ENCODE measurements around the gene PYGO2. TPM values are rescaled to one million over a fixed set of nuclear protein-coding genes. Genes with fewer than 3 reads are reported as not detected.
A peak's percentile ranks its signal among the peaks of the same experiment; 100 is the strongest.
"Not testable (repeated sequence)": the region's sequence is repeated elsewhere in the genome, so short reads cannot be mapped to it uniquely, and the experiment has no call there.

PYGO2 gene
- total RNA-seq, 1 experiment from 2014 or later = 16.2 TPM

DNA sequence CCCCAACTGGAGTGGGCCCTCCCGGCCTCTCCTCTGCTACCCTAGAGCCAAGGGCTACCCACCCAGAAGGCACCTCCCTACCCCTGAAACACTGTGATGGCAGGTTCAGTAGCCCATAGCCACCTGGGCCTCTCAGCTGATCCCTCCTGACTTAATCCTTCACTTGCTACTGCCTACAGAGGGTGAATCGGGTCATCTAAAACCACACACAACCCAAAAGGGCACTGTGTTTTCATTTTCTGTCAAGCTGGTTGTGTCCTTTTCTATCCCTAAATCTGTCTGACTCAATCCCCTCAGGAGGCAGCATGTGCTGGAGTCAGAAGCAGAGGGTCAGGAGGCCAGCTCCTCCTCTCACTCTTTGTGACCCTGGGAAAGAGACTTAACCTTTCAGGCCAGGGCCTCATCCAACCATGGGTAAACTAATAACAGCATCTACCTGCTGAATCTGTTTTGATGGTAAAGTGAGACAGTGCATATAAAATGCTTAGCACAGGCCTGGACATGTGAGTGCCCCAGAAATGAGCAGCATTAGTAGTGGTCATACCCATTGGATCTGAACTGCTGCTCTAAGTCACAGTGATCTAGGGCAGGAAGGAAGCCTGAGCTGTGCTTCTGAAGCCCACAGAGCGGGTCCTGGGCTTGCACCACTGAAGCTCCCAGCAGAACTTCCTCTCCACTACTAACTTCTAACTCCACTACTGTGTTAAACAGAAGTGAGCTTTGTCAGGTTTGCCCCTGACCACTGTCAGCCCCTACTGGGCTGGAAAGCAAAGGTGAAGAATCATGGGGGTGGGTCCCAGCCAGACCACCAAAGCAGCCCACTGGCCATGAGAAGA is 36.0 kb downstream of the PYGO2 start:
- DNase-seq = no peak
- H3K27me3 ChIP-seq = no peaks in the 10 kb centered on the region
- no peaks in the 10 kb centered on the region for H3K9me3 ChIP-seq
- H3K36me3 ChIP-seq = peaks cover 25% of the 10 kb centered on the region
- no peak overlapping the region for H3K4me3 ChIP-seq

GRCh38 chr1:154923695-154924094 is 37.9 kb downstream of the PYGO2 start:
- H3K4me3 ChIP-seq = no peak overlapping the region
- no peak for DNase-seq
- H3K27me3 ChIP-seq = no peaks in the 10 kb centered on the region
- H3K36me3 ChIP-seq = peaks cover 14% of the 10 kb centered on the region
- no peaks in the 10 kb centered on the region for H3K9me3 ChIP-seq

DNA sequence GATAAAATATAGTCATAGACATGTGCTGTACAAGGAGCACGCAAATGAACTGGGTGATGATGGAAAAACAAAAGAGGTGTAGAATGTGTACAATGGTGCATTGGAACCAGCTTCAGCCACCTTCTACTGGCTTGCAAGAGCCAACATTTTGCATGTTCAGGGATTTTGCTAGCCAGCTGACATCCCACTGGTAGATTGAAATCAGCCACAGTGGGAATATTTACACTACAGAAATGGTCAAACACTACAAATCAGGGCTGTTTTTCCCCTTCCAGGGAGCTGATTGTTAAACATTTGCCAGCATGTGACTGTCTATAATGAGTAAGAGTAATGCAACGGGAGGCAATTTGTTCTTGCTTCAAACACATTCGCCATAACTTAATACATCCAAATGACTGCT is 48.3 kb downstream of the PYGO2 start:
- Histone ChIP-seq H3K9me3 (peaks cover 2% of the 10 kb centered on the region; the same call in 1 of the 2 replicates), H3K4me3 (no peak overlapping the region), H3K27me3 (no peaks in the 10 kb centered on the region), H3K36me3 (peaks cover 2% of the 10 kb centered on the region; the same call in 1 of the 2 replicates)
- DNase-seq = no peak

DNA sequence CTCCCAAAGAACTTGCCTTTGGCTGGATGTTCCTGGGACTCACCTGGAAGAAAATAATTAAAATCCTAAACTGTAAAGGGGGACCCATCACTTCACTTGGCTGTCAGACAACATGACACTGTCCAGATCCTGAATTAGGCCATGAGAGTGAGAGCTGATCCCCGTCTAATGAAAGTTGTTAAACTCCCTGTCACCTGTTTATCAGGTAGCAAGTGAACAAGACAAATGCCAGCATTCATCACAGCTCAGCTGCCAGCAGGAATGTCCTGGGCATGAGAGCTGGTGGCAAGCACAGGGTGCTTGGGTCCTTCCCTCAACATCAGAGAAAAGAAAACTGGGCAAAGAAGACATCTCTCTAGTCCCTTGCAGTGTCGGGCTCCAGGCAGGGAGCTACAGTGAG is 48.8 kb downstream of the PYGO2 start:
- Histone ChIP-seq H3K9me3 (peaks cover 2% of the 10 kb centered on the region; the same call in 1 of the 2 replicates), H3K27me3 (no peaks in the 10 kb centered on the region), H3K36me3 (peaks cover 2% of the 10 kb centered on the region; the same call in 1 of the 2 replicates), H3K4me3 (no peak overlapping the region)
- no peak for DNase-seq

DNA sequence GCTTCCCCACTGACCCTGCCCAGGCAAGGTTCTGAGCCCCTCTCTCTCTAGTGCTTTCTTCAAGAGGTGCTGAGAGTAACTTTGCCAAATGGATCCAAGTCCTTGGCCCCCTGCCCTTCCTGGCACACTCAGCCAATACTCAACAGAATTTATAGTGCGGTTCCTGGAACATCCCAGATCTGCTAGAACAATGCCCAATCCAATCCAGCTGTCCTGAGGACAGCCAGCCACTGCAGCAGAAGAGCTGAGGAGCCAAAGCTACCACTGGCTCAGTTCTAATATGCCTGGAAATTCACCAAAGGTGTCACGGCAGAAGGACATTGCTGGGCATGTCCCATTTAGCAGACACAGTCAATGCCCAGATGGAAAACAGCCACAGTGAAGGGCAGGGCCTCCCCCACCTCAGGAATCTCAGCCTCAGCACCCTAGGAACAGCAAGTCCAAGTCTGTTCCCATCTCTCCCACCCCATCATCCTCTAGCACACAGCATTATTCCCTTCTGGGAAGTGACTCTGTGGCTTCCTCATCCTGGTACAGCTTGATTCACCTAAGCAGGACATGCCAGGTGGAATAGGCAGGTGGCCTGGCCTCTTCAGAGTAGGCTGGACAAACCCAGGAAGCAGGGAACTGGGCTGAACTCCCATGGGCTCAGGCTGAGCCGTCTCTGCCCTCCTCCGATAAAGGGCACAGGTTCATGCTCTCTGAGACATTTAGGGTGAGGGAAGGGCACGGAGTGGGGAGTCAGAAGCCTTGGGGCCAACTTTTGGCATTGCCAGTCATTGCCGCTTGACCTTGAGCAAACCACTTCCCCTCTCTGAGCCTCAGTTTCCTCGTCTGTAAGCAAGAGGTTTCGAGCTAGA is 49.7 kb downstream of the PYGO2 start:
- Histone ChIP-seq H3K4me3 (no peak overlapping the region), H3K27me3 (no peaks in the 10 kb centered on the region), H3K9me3 (peaks cover 2% of the 10 kb centered on the region; the same call in 1 of the 2 replicates), H3K36me3 (peaks cover 1% of the 10 kb centered on the region; the same call in 1 of the 2 replicates)
- peak; percentile 8 for DNase-seq

DNA sequence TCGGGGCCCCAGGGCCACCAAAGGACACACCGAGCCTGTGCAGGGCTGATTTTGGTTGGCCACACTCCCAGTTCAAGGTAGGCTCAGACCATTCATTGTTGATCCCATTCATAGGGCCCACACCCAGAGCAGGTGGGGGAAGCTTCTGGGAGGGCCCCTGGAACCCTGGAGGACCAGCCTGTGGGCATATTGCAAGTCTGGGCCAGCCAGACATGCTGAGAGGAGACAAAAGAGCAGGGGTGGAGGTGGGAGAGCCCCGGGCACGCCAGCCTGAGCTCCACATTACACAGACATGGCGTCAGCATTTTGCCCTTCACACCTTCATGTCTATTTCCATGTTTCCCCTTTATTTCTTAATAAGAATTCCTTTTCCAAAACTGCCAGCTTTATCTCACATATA is 50.7 kb downstream of the PYGO2 start:
- Histone ChIP-seq H3K4me3 (no peak overlapping the region), H3K27me3 (no peaks in the 10 kb centered on the region), H3K36me3 (no peaks in the 10 kb centered on the region), H3K9me3 (peaks cover 2% of the 10 kb centered on the region; the same call in 1 of the 2 replicates)
- no peak for DNase-seq

DNA sequence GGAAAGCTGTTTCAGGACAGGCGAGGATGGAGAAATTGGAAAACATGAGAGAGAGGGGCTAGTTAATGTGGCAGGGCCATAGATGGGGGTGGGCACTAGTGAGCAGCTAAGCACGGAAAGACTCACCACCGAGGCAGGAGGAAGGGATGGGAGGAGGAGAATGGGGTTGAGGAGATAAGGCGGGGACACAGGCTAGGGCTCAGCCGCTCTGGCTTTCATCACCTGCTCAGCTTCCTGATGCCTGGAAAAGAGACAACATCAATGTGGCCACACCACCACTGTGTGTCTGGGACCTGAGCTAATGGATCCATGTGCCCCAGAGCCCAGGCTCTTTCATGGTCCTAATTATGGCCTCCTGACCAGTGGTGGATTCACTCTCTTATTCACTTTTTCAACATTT is 52.6 kb downstream of the PYGO2 start:
- no peaks in the 10 kb centered on the region for H3K27me3 ChIP-seq
- H3K36me3 ChIP-seq = no peaks in the 10 kb centered on the region
- no peak for DNase-seq
- peaks cover 2% of the 10 kb centered on the region; the same call in 1 of the 2 replicates for H3K9me3 ChIP-seq
- no peak overlapping the region for H3K4me3 ChIP-seq

GRCh38 chr1:154908129-154908528 is 53.5 kb downstream of the PYGO2 start:
- not testable (repeated sequence) for H3K36me3 ChIP-seq, H3K27me3 ChIP-seq, H3K4me3 ChIP-seq, DNase-seq, H3K9me3 ChIP-seq

Other genes with a start within 250 kb of the PYGO2 start
- 1.6 TPM in 1 of 2 replicates, not detected in the other for gene KCNN3, start 91.5 kb downstream of the PYGO2 start, total RNA-seq (2014; rRNA removed; shearing (Covaris generic); ENCODE audit: low replicate concordance)
- 68.7 and 77.6 TPM in 2 replicates for gene PMVK, start 25.1 kb downstream of the PYGO2 start, total RNA-seq (2014; rRNA removed; shearing (Covaris generic); ENCODE audit: low replicate concordance)
- gene PBXIP1, start 5.7 kb downstream of the PYGO2 start, total RNA-seq (2014; rRNA removed; shearing (Covaris generic); ENCODE audit: low replicate concordance) = 6.9 and 16.0 TPM in 2 replicates
- 140 and 175 TPM in 2 replicates for gene SHC1, start 9.0 kb upstream of the PYGO2 start, total RNA-seq (2014; rRNA removed; shearing (Covaris generic); ENCODE audit: low replicate concordance)
- gene CKS1B, start 12.9 kb upstream of the PYGO2 start, total RNA-seq (2014; rRNA removed; shearing (Covaris generic); ENCODE audit: low replicate concordance) = 124 and 222 TPM in 2 replicates
- 39.6 and 49.6 TPM in 2 replicates for gene FLAD1, start 21.6 kb upstream of the PYGO2 start, total RNA-seq (2014; rRNA removed; shearing (Covaris generic); ENCODE audit: low replicate concordance)
- gene LENEP, start 31.8 kb upstream of the PYGO2 start, total RNA-seq (2014; rRNA removed; shearing (Covaris generic); ENCODE audit: low replicate concordance) = not detected in 2 replicates
- 25.7 and 60.5 TPM in 2 replicates for gene ZBTB7B, start 41.0 kb upstream of the PYGO2 start, total RNA-seq (2014; rRNA removed; shearing (Covaris generic); ENCODE audit: low replicate concordance)
- not detected in 2 replicates for gene DCST2, start 72.0 kb upstream of the PYGO2 start, total RNA-seq (2014; rRNA removed; shearing (Covaris generic); ENCODE audit: low replicate concordance)
- not detected in 2 replicates for gene DCST1, start 72.0 kb upstream of the PYGO2 start, total RNA-seq (2014; rRNA removed; shearing (Covaris generic); ENCODE audit: low replicate concordance)
- gene ADAM15, start 89.5 kb upstream of the PYGO2 start, total RNA-seq (2014; rRNA removed; shearing (Covaris generic); ENCODE audit: low replicate concordance) = 189 and 285 TPM in 2 replicates
- gene EFNA4, start 102.0 kb upstream of the PYGO2 start, total RNA-seq (2014; rRNA removed; shearing (Covaris generic); ENCODE audit: low replicate concordance) = 12.0 and 13.0 TPM in 2 replicates
- gene EFNA3, start 117.1 kb upstream of the PYGO2 start, total RNA-seq (2014; rRNA removed; shearing (Covaris generic); ENCODE audit: low replicate concordance) = 0.64 and 3.0 TPM in 2 replicates
- gene EFNA1, start 166.1 kb upstream of the PYGO2 start, total RNA-seq (2014; rRNA removed; shearing (Covaris generic); ENCODE audit: low replicate concordance) = 0.37 and 4.1 TPM in 2 replicates
- 25.9 and 56.9 TPM in 2 replicates for gene SLC50A1, start 174.1 kb upstream of the PYGO2 start, total RNA-seq (2014; rRNA removed; shearing (Covaris generic); ENCODE audit: low replicate concordance)
- 48.9 TPM in 1 of 2 replicates, not detected in the other for gene DPM3, start 178.7 kb upstream of the PYGO2 start, total RNA-seq (2014; rRNA removed; shearing (Covaris generic); ENCODE audit: low replicate concordance)
- gene KRTCAP2, start 211.5 kb upstream of the PYGO2 start, total RNA-seq (2014; rRNA removed; shearing (Covaris generic); ENCODE audit: low replicate concordance) = 220 and 236 TPM in 2 replicates
- not detected in 2 replicates for gene TRIM46, start 212.1 kb upstream of the PYGO2 start, total RNA-seq (2014; rRNA removed; shearing (Covaris generic); ENCODE audit: low replicate concordance)
- 9.1 and 11.0 TPM in 2 replicates for gene THBS3, start 246.1 kb upstream of the PYGO2 start, total RNA-seq (2014; rRNA removed; shearing (Covaris generic); ENCODE audit: low replicate concordance)
- gene MTX1, start 246.9 kb upstream of the PYGO2 start, total RNA-seq (2014; rRNA removed; shearing (Covaris generic); ENCODE audit: low replicate concordance) = 97.2 and 100 TPM in 2 replicates